ENCODE measurements around the gene TREM1. TPM values are rescaled to one million over a fixed set of nuclear protein-coding genes. Genes with fewer than 3 reads are reported as not detected.

Gene TREM1
- polyA plus RNA-seq, 1 donor (not counting 4 experiments of a cell fraction or from before 2014, with no cell fraction given) = not detected

- H3K4me3 ChIP-seq (ENCODE audit: control insufficient read depth in 2 of 3, extremely low read depth in 1 of 3, insufficient read depth in 2 of 3, low read depth in 1 of 3, low read length in 3 of 3) = no peak overlapping the region
- H3K27ac ChIP-seq (ENCODE audit: control insufficient read depth, insufficient read depth, low read length) = no peak overlapping the region
- FAIRE-seq = no peak
- dilution Hi-C loops (cut with MboI; ENCODE audit: extremely low pct_ligation_motif_present, low sequenced_read_pairs) = no loop called here
- H3K27me3 ChIP-seq (ENCODE audit: control insufficient read depth, extremely low read depth, insufficient read depth, low read length) = peaks cover 42% of the 10 kb centered on the region
- H2AFZ ChIP-seq (ENCODE audit: control insufficient read depth, low read length) = no peak overlapping the region
- no peaks in the 10 kb centered on the region for H4K20me1 ChIP-seq (ENCODE audit: control insufficient read depth, extremely low read depth, insufficient read depth, low read length)
- no peak for DNase-seq (ENCODE audit: low read depth, low spot score)
- no peaks in the 10 kb centered on the region for H3K9me3 ChIP-seq (ENCODE audit: control insufficient read depth, low read depth, low read length)
- H3K9me1 ChIP-seq (ENCODE audit: control insufficient read depth, extremely low read depth, insufficient read depth, low read length) = no peaks in the 10 kb centered on the region
- no peaks in the 10 kb centered on the region for H3K4me1 ChIP-seq (ENCODE audit: control insufficient read depth, extremely low read depth, insufficient read depth, low read length)
- TF ChIP-seq, protein P1, sequence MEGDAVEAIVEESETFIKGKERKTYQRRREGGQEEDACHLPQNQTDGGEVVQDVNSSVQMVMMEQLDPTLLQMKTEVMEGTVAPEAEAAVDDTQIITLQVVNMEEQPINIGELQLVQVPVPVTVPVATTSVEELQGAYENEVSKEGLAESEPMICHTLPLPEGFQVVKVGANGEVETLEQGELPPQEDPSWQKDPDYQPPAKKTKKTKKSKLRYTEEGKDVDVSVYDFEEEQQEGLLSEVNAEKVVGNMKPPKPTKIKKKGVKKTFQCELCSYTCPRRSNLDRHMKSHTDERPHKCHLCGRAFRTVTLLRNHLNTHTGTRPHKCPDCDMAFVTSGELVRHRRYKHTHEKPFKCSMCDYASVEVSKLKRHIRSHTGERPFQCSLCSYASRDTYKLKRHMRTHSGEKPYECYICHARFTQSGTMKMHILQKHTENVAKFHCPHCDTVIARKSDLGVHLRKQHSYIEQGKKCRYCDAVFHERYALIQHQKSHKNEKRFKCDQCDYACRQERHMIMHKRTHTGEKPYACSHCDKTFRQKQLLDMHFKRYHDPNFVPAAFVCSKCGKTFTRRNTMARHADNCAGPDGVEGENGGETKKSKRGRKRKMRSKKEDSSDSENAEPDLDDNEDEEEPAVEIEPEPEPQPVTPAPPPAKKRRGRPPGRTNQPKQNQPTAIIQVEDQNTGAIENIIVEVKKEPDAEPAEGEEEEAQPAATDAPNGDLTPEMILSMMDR (optimal IDR thresholded peaks at IDR 0.05 in 1 of 3, IDR thresholded peaks at IDR 0.05 in 1 of 3, conservative IDR thresholded peaks at IDR 0.05 in 1 of 3; ENCODE audit: extremely low read depth in 1 of 3, insufficient read depth in 2 of 3, low read length in 3 of 3) = no peak
- TF ChIP-seq EZH2 (IDR thresholded peaks at IDR 0.05; ENCODE audit: low read length) = peak; percentile 89
- H3K36me3 ChIP-seq (ENCODE audit: control insufficient read depth in 2 of 2, extremely low read depth in 1 of 2, insufficient read depth in 2 of 2, low read length in 2 of 2) = no peaks in the 10 kb centered on the region
- no peak overlapping the region for H3K4me2 ChIP-seq (ENCODE audit: control insufficient read depth, extremely low read depth, insufficient read depth, low read depth, low read length)
- H3K9ac ChIP-seq (ENCODE audit: control insufficient read depth, extremely low read depth, insufficient read depth, low read length) = no peak overlapping the region
- H3K79me2 ChIP-seq (ENCODE audit: control insufficient read depth, insufficient read depth, low read length) = no peaks in the 10 kb centered on the region
Observed at GRCh38 chr6:41239467-41240159, 46.9 kb downstream of the TREM1 start.

DNA sequence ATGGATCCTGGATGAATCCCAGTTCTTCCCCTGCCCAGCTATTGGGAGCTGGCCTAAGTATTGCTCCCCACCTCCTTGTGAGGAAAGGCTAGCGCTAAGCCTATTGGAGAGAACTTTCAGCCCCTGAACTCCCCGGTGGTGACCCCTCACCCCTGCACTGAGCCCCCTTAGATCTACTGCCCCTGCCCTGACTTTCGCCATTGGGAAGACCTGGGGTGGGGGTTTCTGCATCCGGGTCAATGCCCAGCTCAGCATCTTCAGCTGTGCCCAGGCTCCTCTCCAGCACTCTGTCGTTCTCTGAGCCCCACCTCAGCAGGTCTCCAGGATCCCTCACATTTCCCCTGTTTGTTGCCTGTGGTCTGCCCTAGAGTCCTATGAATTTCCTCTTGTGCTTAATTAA lies 49.4 kb downstream of the TREM1 start:
- Histone ChIP-seq H4K20me1 (ENCODE audit: control insufficient read depth, extremely low read depth, insufficient read depth, low read length) (no peaks in the 10 kb centered on the region), H2AFZ (ENCODE audit: control insufficient read depth, low read length) (no peak overlapping the region), H3K4me2 (ENCODE audit: control insufficient read depth, extremely low read depth, insufficient read depth, low read depth, low read length) (no peak overlapping the region), H3K9ac (ENCODE audit: control insufficient read depth, extremely low read depth, insufficient read depth, low read length) (no peak overlapping the region), H3K9me3 (ENCODE audit: control insufficient read depth, low read depth, low read length) (no peaks in the 10 kb centered on the region), H3K36me3 (ENCODE audit: control insufficient read depth in 2 of 2, extremely low read depth in 1 of 2, insufficient read depth in 2 of 2, low read length in 2 of 2) (no peaks in the 10 kb centered on the region), H3K4me1 (ENCODE audit: control insufficient read depth, extremely low read depth, insufficient read depth, low read length) (no peaks in the 10 kb centered on the region), H3K27ac (ENCODE audit: control insufficient read depth, insufficient read depth, low read length) (no peak overlapping the region), H3K4me3 (ENCODE audit: control insufficient read depth in 2 of 3, extremely low read depth in 1 of 3, insufficient read depth in 2 of 3, low read depth in 1 of 3, low read length in 3 of 3) (no peak overlapping the region), H3K27me3 (ENCODE audit: control insufficient read depth, extremely low read depth, insufficient read depth, low read length) (peaks cover 33% of the 10 kb centered on the region), H3K9me1 (ENCODE audit: control insufficient read depth, extremely low read depth, insufficient read depth, low read length) (no peaks in the 10 kb centered on the region), H3K79me2 (ENCODE audit: control insufficient read depth, insufficient read depth, low read length) (no peaks in the 10 kb centered on the region)
- no peak for TF ChIP-seq EZH2 (IDR thresholded peaks at IDR 0.05; ENCODE audit: low read length)
- TF ChIP-seq, protein P1 (optimal IDR thresholded peaks at IDR 0.05 in 1 of 3, IDR thresholded peaks at IDR 0.05 in 1 of 3, conservative IDR thresholded peaks at IDR 0.05 in 1 of 3; ENCODE audit: extremely low read depth in 1 of 3, insufficient read depth in 2 of 3, low read length in 3 of 3) = no peak
- no peak for DNase-seq (ENCODE audit: low read depth, low spot score)
- dilution Hi-C loops (cut with MboI; ENCODE audit: extremely low pct_ligation_motif_present, low sequenced_read_pairs) = no loop called here
- no peak for FAIRE-seq
